GM12891 (cell line): Measurements from ENCODE around the gene ATP6V1G2.

Experiments used
- POLR2A ChIP-seq: IDR thresholded peaks from 2 replicates; pipeline ENCODE4 v1.6.1; 2011; ENCODE audit warnings: low read depth, low read length, control low read depth
- POLR2AphosphoS5 ChIP-seq: IDR thresholded peaks from 2 replicates; pipeline ENCODE4 v1.6.1; 2011; ENCODE audit warnings: low read depth, low read length, control low read depth

DNA sequence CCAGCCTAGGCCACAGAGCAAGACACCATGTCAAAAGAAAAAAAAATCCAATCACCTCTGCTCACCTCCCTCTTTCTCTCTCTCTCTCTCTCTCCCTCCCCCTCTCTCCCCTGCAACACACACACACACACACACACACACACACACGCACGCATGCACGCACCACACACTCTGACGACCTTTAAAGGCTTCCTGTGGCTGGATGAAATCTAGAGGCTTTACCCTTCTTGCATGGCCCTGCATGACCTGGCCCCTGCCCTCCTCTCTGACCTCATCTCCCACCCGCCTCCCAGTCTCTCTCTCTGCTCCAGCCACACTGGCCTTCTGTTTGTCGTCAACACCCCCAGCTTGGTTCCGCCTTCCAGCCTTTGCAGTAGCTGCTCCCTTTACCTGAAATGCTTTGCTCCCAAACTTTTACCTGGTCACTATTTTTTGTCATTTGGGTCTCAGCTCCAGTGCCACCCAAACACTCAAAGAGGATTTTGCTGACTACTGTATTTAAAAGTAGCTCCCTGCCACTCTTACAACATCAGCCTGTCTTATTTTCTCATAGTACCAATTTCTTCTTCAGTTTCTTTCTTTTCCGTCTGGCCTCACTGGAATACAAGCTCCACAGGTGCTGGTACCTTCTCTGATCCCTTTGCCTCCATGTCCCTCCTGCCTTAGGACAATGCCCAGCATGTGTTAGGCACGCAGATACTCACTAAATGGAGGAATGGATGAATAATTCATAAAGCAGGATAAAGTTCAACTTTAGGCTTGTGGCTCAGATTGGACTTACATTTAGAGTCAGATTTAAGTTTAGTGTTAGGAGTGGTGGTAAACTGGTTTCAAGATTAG is 21.3 kb upstream of the ATP6V1G2 start:
- TF ChIP-seq POLR2A (no peak), POLR2AphosphoS5 (no peak)
